Gastroesophageal sphincter (tissue), 4 donors: Measurements from ENCODE around the gene GATA3. TPM values are rescaled to one million over a fixed set of nuclear protein-coding genes. Genes with fewer than 3 reads are reported as not detected.

Source experiments
- ATAC-seq: fragments of 150-250 bp; one replicate; pipeline ENCODE4 v1.9.1; 2016; ENCODE audit warnings: mild to moderate bottlenecking, moderate library complexity
- H3K27ac ChIP-seq, 4 donors: fragments of 200-600 bp; sonication (generic) in 3 of 4; 1 replicate in 3 of 4; 2 replicates in 1 of 4; pipeline ENCODE4 v1.5.1; 2016 to 2019
- H3K27me3 ChIP-seq: fragments of 200-600 bp; sonication (generic); one replicate; pipeline ENCODE4 v1.5.1; 2019
- H3K36me3 ChIP-seq, 2 donors: fragments of 200-600 bp; sonication (generic); one replicate each; pipeline ENCODE4 v1.5.1; 2019; ENCODE audit warnings: control low read depth in 1 of 2
- H3K4me1 ChIP-seq, 3 donors: fragments of 200-600 bp; sonication (generic); 1 replicate in 2 of 3; 2 replicates in 1 of 3; pipeline ENCODE4 v1.5.1; 2016 to 2019; ENCODE audit warnings: control low read depth in 2 of 3
- H3K4me3 ChIP-seq, 2 donors: fragments of 200-600 bp; sonication (generic); one replicate each; pipeline ENCODE4 v1.5.1; 2019; ENCODE audit warnings: mild to moderate bottlenecking in 1 of 2, moderate library complexity in 1 of 2
- H3K9me3 ChIP-seq, 3 donors: fragments of 200-600 bp; sonication (generic); one replicate each; pipeline ENCODE4 v1.5.1; 2017 to 2019; ENCODE audit warnings: control low read depth in 2 of 3
- EP300 ChIP-seq: sonication (generic); formaldehyde crosslinking; IDR thresholded peaks from one replicate; pipeline ENCODE4 v1.6.1; 2017; ENCODE audit warnings: antibody characterized with exemption, mild to moderate bottlenecking
- POLR2A ChIP-seq, 2 donors: fragments of 450-650 bp; IDR thresholded peaks; one replicate each; pipeline ENCODE4 v1.6.1; 2017; ENCODE audit warnings: antibody characterized with exemption in 2 of 2, mild to moderate bottlenecking in 2 of 2, moderate library complexity in 1 of 2
- POLR2AphosphoS5 ChIP-seq: sonication (generic); formaldehyde crosslinking; IDR thresholded peaks from one replicate; pipeline ENCODE4 v1.6.1; 2017; ENCODE audit warnings: antibody characterized with exemption
- WGBS, 2 donors: methylation state at CpG; one replicate each; pipeline ENCODE4 v1.1.5; 2018; ENCODE audit warnings: low coverage in 1 of 2; 5-methylcytosine and 5-hydroxymethylcytosine counted together
- total RNA-seq, 4 donors: library from RNA; depleted of rRNA; stranded (reverse); fragments of >200 nt; gene quantifications; one replicate each; pipeline ENCODE4 v1.1.0, GENCODE V29; 2016
- TF ChIP-seq, protein P1 (sequence below), 4 experiments: fragments of 200-600 bp in 2 of 4; fragments of 450-650 bp in 2 of 4; sonication (generic) in 1 of 4; IDR thresholded peaks; one replicate each; pipeline ENCODE4 v1.5.1; 2017 to 2019; ENCODE audit warnings: antibody characterized with exemption in 4 of 4, mild to moderate bottlenecking in 2 of 4, moderate library complexity in 2 of 4

GATA3 gene
- total RNA-seq, 4 donors from 2014 or later, result 0.35 TPM; not detected in 3

GRCh38 chr10:8085251-8085650 is 30.8 kb downstream of the GATA3 start:
- ATAC-seq, result no peak
- no peak for TF ChIP-seq POLR2AphosphoS5
- H3K27ac ChIP-seq, result no peak overlapping the region
- no peak overlapping the region for H3K4me3 ChIP-seq
- no peaks in the 10 kb centered on the region for H3K36me3 ChIP-seq
- WGBS, 2 donors, result 72 to 84% methylated on average over 3 to 4 of the region's 4 CpGs
- H3K27me3 ChIP-seq, result peaks cover 48% of the 10 kb centered on the region
- H3K9me3 ChIP-seq, result no peaks in the 10 kb centered on the region
- no peaks in the 10 kb centered on the region for H3K4me1 ChIP-seq

- Histone ChIP-seq H3K9me3 (no peaks in the 10 kb centered on the region), H3K27ac (no peak overlapping the region), H3K36me3 (no peaks in the 10 kb centered on the region), H3K4me3 (no peak overlapping the region), H3K4me1 (no peaks in the 10 kb centered on the region), H3K27me3 (peaks cover 39% of the 10 kb centered on the region)
- 84 to 96% methylated on average over 3 to 5 of the region's 5 CpGs for WGBS, 2 donors
- TF ChIP-seq POLR2AphosphoS5 (no peak), EP300 (no peak), POLR2A (IDR thresholded peaks at IDR 0.05) (no peak)
- TF ChIP-seq, protein P1, sequence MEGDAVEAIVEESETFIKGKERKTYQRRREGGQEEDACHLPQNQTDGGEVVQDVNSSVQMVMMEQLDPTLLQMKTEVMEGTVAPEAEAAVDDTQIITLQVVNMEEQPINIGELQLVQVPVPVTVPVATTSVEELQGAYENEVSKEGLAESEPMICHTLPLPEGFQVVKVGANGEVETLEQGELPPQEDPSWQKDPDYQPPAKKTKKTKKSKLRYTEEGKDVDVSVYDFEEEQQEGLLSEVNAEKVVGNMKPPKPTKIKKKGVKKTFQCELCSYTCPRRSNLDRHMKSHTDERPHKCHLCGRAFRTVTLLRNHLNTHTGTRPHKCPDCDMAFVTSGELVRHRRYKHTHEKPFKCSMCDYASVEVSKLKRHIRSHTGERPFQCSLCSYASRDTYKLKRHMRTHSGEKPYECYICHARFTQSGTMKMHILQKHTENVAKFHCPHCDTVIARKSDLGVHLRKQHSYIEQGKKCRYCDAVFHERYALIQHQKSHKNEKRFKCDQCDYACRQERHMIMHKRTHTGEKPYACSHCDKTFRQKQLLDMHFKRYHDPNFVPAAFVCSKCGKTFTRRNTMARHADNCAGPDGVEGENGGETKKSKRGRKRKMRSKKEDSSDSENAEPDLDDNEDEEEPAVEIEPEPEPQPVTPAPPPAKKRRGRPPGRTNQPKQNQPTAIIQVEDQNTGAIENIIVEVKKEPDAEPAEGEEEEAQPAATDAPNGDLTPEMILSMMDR (IDR thresholded peaks at IDR 0.05), result no peak
- no peak for ATAC-seq
These were observed 31.8 kb downstream of the GATA3 start for GRCh38 chr10:8086315-8086714.

DNA sequence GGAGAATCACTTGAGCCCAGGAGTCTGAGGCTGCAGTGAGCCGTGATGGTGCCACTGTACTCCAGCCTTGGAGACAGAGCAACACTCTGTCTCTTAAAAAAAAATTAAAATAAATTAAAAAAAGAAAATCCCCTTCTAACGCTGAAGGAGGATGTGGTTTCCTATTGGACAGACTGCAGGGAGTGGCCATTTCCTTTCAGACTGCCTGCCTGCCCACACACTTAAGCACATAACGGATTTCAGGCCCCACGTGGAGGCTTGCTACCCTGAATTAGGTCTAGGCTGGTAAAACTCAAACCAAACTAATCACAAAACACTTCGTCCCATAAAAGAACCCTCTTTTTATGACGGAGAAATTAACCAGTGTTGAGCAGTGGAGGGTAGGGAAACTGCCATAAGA is 34.0 kb downstream of the GATA3 start:
- no peak overlapping the region for H3K27ac ChIP-seq
- 48 to 76% methylated on average over 2 to 5 of the region's 6 CpGs for WGBS, 2 donors
- no peak for ATAC-seq

DNA sequence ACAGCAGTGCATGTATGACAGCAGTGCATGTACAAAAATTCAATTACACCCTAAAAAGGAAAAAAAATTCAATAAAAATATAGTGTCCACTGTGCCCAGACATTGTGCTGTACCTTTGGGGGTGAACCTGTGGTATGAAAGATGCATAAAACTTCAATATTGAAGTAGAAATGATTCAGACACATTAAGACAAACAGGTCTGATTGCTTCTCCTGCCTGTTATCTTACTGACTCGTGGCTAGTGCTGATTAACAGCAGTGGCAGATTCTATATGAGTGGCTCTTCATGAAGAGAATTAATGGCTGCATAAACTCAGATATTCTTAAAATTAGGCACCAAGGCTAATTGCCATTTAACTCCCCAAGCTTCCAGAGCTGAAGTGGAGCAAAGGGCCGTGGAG is 37.9 kb downstream of the GATA3 start:
- Histone ChIP-seq H3K4me1 (no peaks in the 10 kb centered on the region), H3K4me3 (no peak overlapping the region), H3K9me3 (no peaks in the 10 kb centered on the region), H3K36me3 (no peaks in the 10 kb centered on the region), H3K27me3 (peaks cover 16% of the 10 kb centered on the region), H3K27ac (no peak overlapping the region)
- TF ChIP-seq EP300, result no peak
- TF ChIP-seq POLR2AphosphoS5, result no peak
- no peak for TF ChIP-seq POLR2A (IDR thresholded peaks at IDR 0.05)
- TF ChIP-seq, protein P1 (IDR thresholded peaks at IDR 0.05), result no peak
- 56 to 59% methylated on average over 2 of the region's 2 CpGs for WGBS, 2 donors
- no peak for ATAC-seq

More for the DNA sequence above, 34.0 kb downstream of the GATA3 start:
- H3K9me3 ChIP-seq, result no peaks in the 10 kb centered on the region
- H3K27me3 ChIP-seq, result peaks cover 27% of the 10 kb centered on the region
- H3K4me1 ChIP-seq, result no peaks in the 10 kb centered on the region
- no peak overlapping the region for H3K4me3 ChIP-seq
- no peaks in the 10 kb centered on the region for H3K36me3 ChIP-seq
- TF ChIP-seq, protein P1 (IDR thresholded peaks at IDR 0.05), result no peak
- no peak for TF ChIP-seq POLR2AphosphoS5
- TF ChIP-seq POLR2A (IDR thresholded peaks at IDR 0.05), result no peak
- no peak for TF ChIP-seq EP300

DNA sequence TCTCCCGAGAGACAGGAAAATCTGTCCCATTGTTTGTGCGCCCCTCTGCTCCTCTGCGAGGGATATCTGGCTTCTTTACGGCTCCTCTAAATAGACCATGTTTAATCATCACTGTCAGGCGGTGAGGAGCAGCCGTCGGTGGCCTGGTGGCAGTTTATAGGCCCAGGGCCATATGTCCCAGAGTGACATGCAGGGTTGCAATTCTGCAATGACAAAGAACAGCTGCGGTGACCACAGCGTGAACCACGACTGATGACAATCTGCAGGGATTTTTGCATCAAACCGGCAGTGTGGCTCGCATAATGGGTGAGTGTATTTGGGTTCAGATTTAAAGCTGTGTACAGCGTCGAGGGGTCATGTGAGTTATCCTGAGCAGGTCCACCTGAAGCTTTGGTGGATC is 41.5 kb downstream of the GATA3 start:
- no peak overlapping the region for H3K4me3 ChIP-seq
- no peak overlapping the region for H3K27ac ChIP-seq
- peaks cover 22% of the 10 kb centered on the region for H3K27me3 ChIP-seq
- TF ChIP-seq EP300, result no peak
- TF ChIP-seq, protein P1 (IDR thresholded peaks at IDR 0.05), result no peak
- no peak for TF ChIP-seq POLR2AphosphoS5
- TF ChIP-seq POLR2A (IDR thresholded peaks at IDR 0.05), result no peak
- H3K4me1 ChIP-seq, result no peaks in the 10 kb centered on the region
- ATAC-seq, result no peak
- WGBS, 2 donors, result 47 to 75% methylated on average over 5 to 7 of the region's 14 CpGs
- no peaks in the 10 kb centered on the region for H3K9me3 ChIP-seq
- H3K36me3 ChIP-seq, result no peaks in the 10 kb centered on the region
